HepG2 (cell line): ENCODE measurements around the gene GH2. TPM values are rescaled to one million over a fixed set of nuclear protein-coding genes. Genes with fewer than 3 reads are reported as not detected.

Experiments used
- CCDC6 ChIP-seq: sonication (generic); formaldehyde crosslinking; IDR thresholded peaks from 2 replicates; pipeline ENCODE4 v1.8.1; 2022; ENCODE audit warnings: mild to moderate bottlenecking, missing genetic modification reagents, moderate library complexity
- DZIP1 ChIP-seq: sonication (generic); formaldehyde crosslinking; IDR thresholded peaks from 2 replicates; pipeline ENCODE4 v1.5.0; 2020; ENCODE audit warnings: mild to moderate bottlenecking, missing genetic modification reagents
- E2F2 ChIP-seq: sonication (generic); formaldehyde crosslinking; IDR thresholded peaks from 2 replicates; pipeline ENCODE4 v1.4.0; 2020; ENCODE audit warnings: missing genetic modification reagents, borderline replicate concordance
- HNRNPLL ChIP-seq: fragments of 200-400 bp; formaldehyde crosslinking; IDR thresholded peaks from 2 replicates; pipeline ENCODE4 v1.6.1; 2017; ENCODE audit warnings: mild to moderate bottlenecking, low read depth, low read length; ENCODE audit not compliant: poor library complexity, severe bottlenecking
- MLXIP ChIP-seq: sonication (generic); formaldehyde crosslinking; IDR thresholded peaks from 2 replicates; pipeline ENCODE4 v1.9.0; 2021; ENCODE audit warnings: missing genetic modification reagents, borderline replicate concordance
- POLR2AphosphoS2 ChIP-seq: IDR thresholded peaks from 2 replicates; pipeline ENCODE4 v1.6.1; 2011; ENCODE audit warnings: low read depth, low read length, improper control_type of control experiment
- PREB ChIP-seq: sonication (generic); formaldehyde crosslinking; IDR thresholded peaks from 2 replicates; pipeline ENCODE4 v1.4.0; 2020; ENCODE audit warnings: missing genetic modification reagents
- THAP7 ChIP-seq: sonication (generic); formaldehyde crosslinking; IDR thresholded peaks from 2 replicates; pipeline ENCODE4 v1.8.1; 2023; ENCODE audit warnings: mild to moderate bottlenecking, missing genetic modification reagents
- ZMYM3 ChIP-seq: sonication (generic); formaldehyde crosslinking; IDR thresholded peaks from 2 replicates; pipeline ENCODE4 v1.5.1; 2020; ENCODE audit warnings: mild to moderate bottlenecking, missing genetic modification reagents
- ZNF317 ChIP-seq: sonication (generic); formaldehyde crosslinking; IDR thresholded peaks from 2 replicates; pipeline ENCODE4 v1.5.0; 2020; ENCODE audit warnings: mild to moderate bottlenecking, missing genetic modification reagents
- ZNF652 ChIP-seq: IDR thresholded peaks from 2 replicates; pipeline ENCODE4 v1.6.1; 2016; ENCODE audit warnings: low read depth, borderline replicate concordance
- ZNF687 ChIP-seq: sonication (generic); formaldehyde crosslinking; IDR thresholded peaks from 2 replicates; pipeline ENCODE4 v1.5.1; 2020; ENCODE audit warnings: mild to moderate bottlenecking, missing genetic modification reagents, moderate library complexity
- ZNF747 ChIP-seq: sonication (generic); formaldehyde crosslinking; IDR thresholded peaks from 2 replicates; pipeline ENCODE4 v1.8.1; 2023; ENCODE audit warnings: missing genetic modification reagents, mild to moderate bottlenecking, borderline replicate concordance
- ZNF850 ChIP-seq: sonication (generic); formaldehyde crosslinking; conservative IDR thresholded peaks from 2 replicates; pipeline ENCODE4 v1.9.0; 2021; ENCODE audit warnings: mild to moderate bottlenecking, missing genetic modification reagents
- polyA plus RNA-seq, 8 experiments: library from polyadenylated mRNA; depleted of rRNA in 3 of 8; stranded (reverse) in 7 of 8; unstranded in 1 of 8; fragments of >200 nt; fragmentation: Illumina TruSeq in 4 of 8; extraction: Trizol in 4 of 8; gene quantifications; 2 replicates each; pipeline versions ENCODE4 v1.2.1 to v1.2.3, GENCODE V29; 2011 to 2016; ENCODE audit warnings: low read depth in 4 of 8, missing spikeins in 1 of 8, mixed read lengths in 1 of 8; ENCODE audit not compliant: insufficient read depth in 1 of 8
- total RNA-seq, 5 experiments: library from RNA; depleted of rRNA; stranded (reverse); fragments of >200 nt; fragmentation: Illumina TruSeq; extraction: Trizol; gene quantifications; 2 replicates each; pipeline ENCODE4 v1.2.3, GENCODE V29; 2016; ENCODE audit warnings: low read depth in 1 of 5

Gene GH2
- total and polyA plus RNA-seq, 2 of the 13 experiments (the other 11 are each of a cell fraction or from before 2014, with no cell fraction given): not detected

GRCh38 chr17:63848834-63849689 lies 32.7 kb downstream of the GH2 start (continued):
- TF ChIP-seq ZNF747 (CRISPR knock-in tag) (no peak), POLR2AphosphoS2 (no peak), E2F2 (CRISPR knock-in tag) (no peak), ZNF652 (CRISPR knock-in tag) (no peak), HNRNPLL (no peak), ZNF850 (CRISPR knock-in tag) (no peak), CCDC6 (CRISPR knock-in tag) (0 out of 2 replicates have a peak, but pooled peaks have one; percentile 25), MLXIP (CRISPR knock-in tag) (no peak), THAP7 (CRISPR knock-in tag) (no peak), DZIP1 (CRISPR knock-in tag) (no peak), PREB (no peak), ZNF687 (peak; percentile 75), ZMYM3 (CRISPR knock-in tag) (no peak), ZNF317 (CRISPR knock-in tag) (no peak)
